Kidney (tissue), 14 donors: ENCODE results near the gene YOD1. TPM values are rescaled to one million over a fixed set of nuclear protein-coding genes. Genes with fewer than 3 reads are reported as not detected.

Source experiments
- DNase-seq, 5 donors: peaks; one replicate each; pipeline ENCODE4 v3.0.0-alpha.2; 2013 to 2020
- FAIRE-seq: peaks from 2 replicates; lab custom pipeline; 2012; peaks lifted over from hg19 to GRCh38; lab: Jason Lieb, UNC
- H3K27ac ChIP-seq, 2 donors: one replicate each; pipeline ENCODE4 v1.7.0; 2013; ENCODE audit warnings: low read depth in 2 of 2, low read length in 2 of 2, inconsistent platforms in 1 of 2
- H3K27me3 ChIP-seq: one replicate; pipeline ENCODE4 v1.7.1; 2013; ENCODE audit warnings: low read length, inconsistent platforms; ENCODE audit not compliant: control insufficient read depth, insufficient read depth
- H3K36me3 ChIP-seq, 3 donors: one replicate each; pipeline versions ENCODE4 v1.7.0 to v1.7.1; 2013; ENCODE audit warnings: low read length in 3 of 3, control low read depth in 1 of 3, inconsistent platforms in 1 of 3; ENCODE audit not compliant: insufficient read depth in 3 of 3, control insufficient read depth in 2 of 3
- H3K4me1 ChIP-seq, 3 donors: one replicate each; pipeline versions ENCODE4 v1.7.0 to v1.7.1; 2013; ENCODE audit warnings: low read length in 3 of 3, inconsistent platforms in 1 of 3, low read depth in 1 of 3; ENCODE audit not compliant: control insufficient read depth in 2 of 3, insufficient read depth in 2 of 3
- H3K4me3 ChIP-seq, 3 donors: one replicate each; pipeline versions ENCODE4 v1.7.0 to v1.8.1; 2013; ENCODE audit warnings: low read length in 3 of 3, control low read depth in 1 of 3, inconsistent platforms in 1 of 3
- H3K9ac ChIP-seq, 3 donors: one replicate each; pipeline versions ENCODE4 v1.7.0 to v1.7.1; 2013; ENCODE audit warnings: low read length in 3 of 3, control low read depth in 1 of 3, inconsistent platforms in 1 of 3
- H3K9me3 ChIP-seq, 3 donors: one replicate each; pipeline versions ENCODE4 v1.7.0 to v1.7.1; 2013; ENCODE audit warnings: low read length in 3 of 3, control low read depth in 1 of 3, inconsistent platforms in 1 of 3; ENCODE audit not compliant: control insufficient read depth in 2 of 3, insufficient read depth in 1 of 3
- intact Hi-C: fragments of 100-400 bp; cut with DNase I; formaldehyde crosslinking; loops from one replicate; pipeline ENCODE4 v1.11.1; 2022
- polyA plus RNA-seq: library from polyadenylated mRNA; stranded (reverse); fragments of 350-450 nt; fragmentation: Illumina TruSeq; extraction: RNeasy Lipid Tissue Mini Kit (QIAGEN cat#74804); gene quantifications from one replicate; pipeline ENCODE4 v1.2.3, GENCODE V29; 2014; ENCODE audit warnings: low read depth, low replicate concordance; ENCODE audit not compliant: insufficient read depth
- total RNA-seq: library from RNA; stranded (reverse); fragmentation: NEBNext Ultra II Directional; extraction: Animal tissue kit (Norgen Biotek cat#: 25700); gene quantifications from one replicate; pipeline ENCODE4 v1.2.1, GENCODE V29; 2021
- TF ChIP-seq, protein P1 (sequence below): IDR thresholded peaks from 3 replicates; pipeline ENCODE4 v1.5.1; 2012; ENCODE audit warnings: mild to moderate bottlenecking, moderate library complexity, borderline replicate concordance; ENCODE audit not compliant: insufficient read depth; ENCODE audit errors: extremely low read depth
- donor health status: control.
- donor health status: control.
- donor health status: control.
- donor health status: control.
- donor health status: control.
- donor health status: DM: yes; HTN: yes; CAD: no.
- donor health status: Normal renal cell carcinoma (clear cell type).

The YOD1 gene
- total and polyA plus RNA-seq, 2 donors from 2014 or later, result 2.7 to 6.2 TPM

DNA sequence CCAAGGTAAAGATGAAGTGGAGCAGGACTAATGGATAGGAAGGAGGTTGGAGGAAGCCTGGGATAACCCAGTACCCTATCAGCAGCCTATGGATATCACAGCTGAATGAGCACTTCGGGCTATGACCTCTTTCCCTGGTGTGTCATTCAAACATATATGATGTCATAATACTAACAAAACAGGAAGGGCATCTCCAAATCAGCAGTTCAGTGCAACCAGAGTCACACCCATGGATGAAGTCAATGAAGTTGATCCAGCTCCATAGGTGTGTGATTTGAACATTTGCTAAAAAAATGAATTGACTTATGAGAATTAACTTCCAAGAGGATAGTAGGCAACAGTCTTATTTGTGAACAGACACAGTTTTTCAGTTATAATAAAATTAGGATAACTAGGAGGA, 16.8 kb downstream of the YOD1 start:
- Histone ChIP-seq H3K4me3 (no peak overlapping the region), H3K9me3 (no peaks in the 10 kb centered on the region), H3K9ac (no peak overlapping the region), H3K4me1 (peaks cover 0 to 8% (median 3%) of the 10 kb centered on the region in 3 donors), H3K27me3 (no peaks in the 10 kb centered on the region), H3K27ac (no peak overlapping the region), H3K36me3 (no peaks in the 10 kb centered on the region)
- DNase-seq, result no peak
- TF ChIP-seq, protein P1, sequence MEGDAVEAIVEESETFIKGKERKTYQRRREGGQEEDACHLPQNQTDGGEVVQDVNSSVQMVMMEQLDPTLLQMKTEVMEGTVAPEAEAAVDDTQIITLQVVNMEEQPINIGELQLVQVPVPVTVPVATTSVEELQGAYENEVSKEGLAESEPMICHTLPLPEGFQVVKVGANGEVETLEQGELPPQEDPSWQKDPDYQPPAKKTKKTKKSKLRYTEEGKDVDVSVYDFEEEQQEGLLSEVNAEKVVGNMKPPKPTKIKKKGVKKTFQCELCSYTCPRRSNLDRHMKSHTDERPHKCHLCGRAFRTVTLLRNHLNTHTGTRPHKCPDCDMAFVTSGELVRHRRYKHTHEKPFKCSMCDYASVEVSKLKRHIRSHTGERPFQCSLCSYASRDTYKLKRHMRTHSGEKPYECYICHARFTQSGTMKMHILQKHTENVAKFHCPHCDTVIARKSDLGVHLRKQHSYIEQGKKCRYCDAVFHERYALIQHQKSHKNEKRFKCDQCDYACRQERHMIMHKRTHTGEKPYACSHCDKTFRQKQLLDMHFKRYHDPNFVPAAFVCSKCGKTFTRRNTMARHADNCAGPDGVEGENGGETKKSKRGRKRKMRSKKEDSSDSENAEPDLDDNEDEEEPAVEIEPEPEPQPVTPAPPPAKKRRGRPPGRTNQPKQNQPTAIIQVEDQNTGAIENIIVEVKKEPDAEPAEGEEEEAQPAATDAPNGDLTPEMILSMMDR, result no peak
- no peak for FAIRE-seq
- intact Hi-C loops, result no loop called here

DNA sequence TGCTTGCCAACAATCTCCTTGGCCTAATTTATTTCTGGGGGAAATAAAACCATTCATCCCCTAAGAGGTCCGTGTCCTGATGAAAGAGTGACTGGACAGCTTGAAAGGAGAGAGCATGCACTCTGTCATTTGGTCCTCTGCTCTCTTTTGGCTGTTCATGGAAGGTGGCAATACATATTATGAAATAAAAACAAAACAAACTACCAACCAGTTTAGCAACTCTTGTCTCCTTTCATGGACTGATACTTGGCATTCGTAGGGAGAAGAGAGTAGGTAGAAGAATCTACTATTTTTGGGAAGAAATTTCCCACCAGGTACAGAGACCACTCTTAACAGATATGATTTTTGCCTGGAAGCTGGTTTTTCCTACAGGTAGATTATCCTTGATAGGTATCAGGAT, 17.7 kb downstream of the YOD1 start:
- Histone ChIP-seq H3K36me3 (no peaks in the 10 kb centered on the region), H3K4me1 (peaks cover 0 to 9% (median 8%) of the 10 kb centered on the region in 3 donors), H3K9ac (no peak overlapping the region), H3K27ac (peak overlapping the region; percentile 27 to 49), H3K9me3 (no peaks in the 10 kb centered on the region), H3K27me3 (no peaks in the 10 kb centered on the region), H3K4me3 (no peak overlapping the region)
- no peak for FAIRE-seq
- intact Hi-C loops, result no loop called here
- DNase-seq, result no peak
- TF ChIP-seq, protein P1, result no peak

DNA sequence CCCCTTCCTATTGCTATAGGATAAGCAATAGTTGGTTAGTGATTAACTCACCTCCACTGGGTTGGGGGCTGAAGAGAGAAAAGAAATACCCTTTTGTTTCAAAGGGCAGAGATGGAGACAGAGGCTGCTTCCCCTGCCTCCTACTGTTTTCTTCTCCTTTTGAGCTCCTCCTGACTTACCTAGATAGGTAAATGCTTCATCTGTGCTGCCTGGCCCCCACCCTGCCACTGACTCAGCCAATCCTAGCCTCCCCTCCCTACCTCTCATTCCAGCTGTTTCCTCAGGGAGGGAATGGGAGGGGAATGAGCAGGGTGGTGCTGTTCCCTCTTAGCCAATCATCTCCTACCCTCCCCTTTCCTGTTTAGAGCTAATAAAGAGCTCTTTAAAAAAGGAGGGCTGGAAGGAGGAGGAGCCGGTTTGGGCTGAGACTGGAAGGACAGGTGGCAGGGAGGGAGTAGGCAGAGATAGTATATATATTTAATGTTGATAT, 18.4 kb downstream of the YOD1 start, which contains the start of gene C1orf116:
TSS of gene C1orf116 (minus strand) at position 229 of the 490 bp plus-strand sequence. CDS start 5,158 bp downstream, outside the sequence.
- H3K4me1 ChIP-seq, result peaks cover 0 to 12% (median 9%) of the 10 kb centered on the region in 3 donors
- FAIRE-seq, result peak; percentile 11

More for the DNA sequence above, 18.4 kb downstream of the YOD1 start, which contains the start of gene C1orf116:
- peak; percentile 63 to 87 (median 74) for DNase-seq
- peak within 1 kb of the TSS; percentile 0 to 69 (median 57) for H3K9ac ChIP-seq
- peak within 1 kb of the TSS; percentile 63 to 68 for H3K27ac ChIP-seq
- no peaks in the 10 kb centered on the region for H3K36me3 ChIP-seq
- H3K27me3 ChIP-seq, result no peaks in the 10 kb centered on the region
- TF ChIP-seq, protein P1, result no peak
- no peaks in the 10 kb centered on the region for H3K9me3 ChIP-seq
- intact Hi-C loops, result no loop called here
- H3K4me3 ChIP-seq, result peak within 1 kb of the TSS; percentile 5 to 57 (median 19)
